Neural progenitor cell (in vitro differentiated cells): ENCODE measurements around the gene GPR101. TPM values are rescaled to one million over a fixed set of nuclear protein-coding genes. Genes with fewer than 3 reads are reported as not detected.

Experiments
- DNase-seq: peaks from one replicate; pipeline ENCODE4 v3.0.0-alpha.2; 2016; ENCODE audit warnings: low spot score
- H2AFZ ChIP-seq: fragments of 200-600 bp; sonication (generic); replicated peaks from 2 replicates; pipeline ENCODE4 v1.6.1; 2016; ENCODE audit warnings: antibody characterized with exemption
- H3F3A ChIP-seq: fragments of 200-600 bp; sonication (generic); 2 replicates; pipeline ENCODE4 v1.6.1; 2016; ENCODE audit warnings: antibody characterized with exemption, low read depth
- H3K27ac ChIP-seq: fragments of 200-600 bp; sonication (generic); 2 replicates; pipeline ENCODE4 v1.5.1; 2016; ENCODE audit warnings: mild to moderate bottlenecking
- H3K27me3 ChIP-seq: fragments of 200-600 bp; sonication (generic); 2 replicates; pipeline ENCODE4 v1.6.1; 2016; ENCODE audit warnings: mild to moderate bottlenecking, moderate library complexity
- H3K36me3 ChIP-seq: fragments of 200-600 bp; sonication (generic); 2 replicates; pipeline ENCODE4 v1.5.1; 2016
- H3K4me1 ChIP-seq: fragments of 200-600 bp; sonication (generic); 2 replicates; pipeline ENCODE4 v1.6.1; 2016; ENCODE audit warnings: mixed run types
- H3K4me2 ChIP-seq: fragments of 200-600 bp; sonication (generic); 2 replicates; pipeline ENCODE4 v1.6.1; 2016
- H3K4me3 ChIP-seq: fragments of 200-600 bp; sonication (generic); 2 replicates; pipeline ENCODE4 v1.5.1; 2016
- H3K79me2 ChIP-seq: fragments of 200-600 bp; sonication (generic); 2 replicates; pipeline ENCODE4 v1.6.1; 2016; ENCODE audit warnings: low read depth
- H3K9ac ChIP-seq: fragments of 200-600 bp; sonication (generic); 2 replicates; pipeline ENCODE4 v1.6.1; 2016
- H3K9me3 ChIP-seq: fragments of 200-600 bp; sonication (generic); 2 replicates; pipeline ENCODE4 v1.5.1; 2016; ENCODE audit warnings: low read depth
- H4K20me1 ChIP-seq: fragments of 200-600 bp; sonication (generic); 2 replicates; pipeline ENCODE4 v1.6.1; 2016; ENCODE audit warnings: low read depth
- H3K27ac Mint-ChIP-seq: 3 replicates; pipeline ENCODE4 v1.8.0; 2021; ENCODE audit warnings: mixed read lengths
- H3K27me3 Mint-ChIP-seq: 2 replicates; pipeline ENCODE4 v1.8.0; 2022; ENCODE audit warnings: low read depth, mild to moderate bottlenecking, inconsistent platforms, moderate library complexity, mixed read lengths; ENCODE audit not compliant: insufficient read depth
- H3K36me3 Mint-ChIP-seq: 3 replicates; pipeline ENCODE4 v1.8.0; 2021; ENCODE audit warnings: mixed read lengths
- H3K4me1 Mint-ChIP-seq: 3 replicates; pipeline ENCODE4 v1.8.0; 2021; ENCODE audit warnings: mixed read lengths
- H3K4me3 Mint-ChIP-seq: 3 replicates; pipeline ENCODE4 v1.8.0; 2021; ENCODE audit warnings: mild to moderate bottlenecking, moderate library complexity, mixed read lengths
- H3K9me3 Mint-ChIP-seq: 3 replicates; pipeline ENCODE4 v1.8.0; 2020; ENCODE audit warnings: mixed read lengths
- EZH2 ChIP-seq: fragments of 200-600 bp; sonication (generic); IDR thresholded peaks from 2 replicates; pipeline ENCODE4 v1.6.1; 2017; ENCODE audit warnings: antibody characterized with exemption, mild to moderate bottlenecking, moderate library complexity
- EZH2phosphoT487 ChIP-seq: fragments of 200-600 bp; sonication (generic); IDR thresholded peaks from 2 replicates; pipeline ENCODE4 v1.6.1; 2017; ENCODE audit warnings: antibody characterized with exemption
- total RNA-seq: library from RNA; depleted of rRNA; stranded (reverse); fragments of >200 nt; gene quantifications from 2 replicates; pipeline ENCODE4 v1.2.3, GENCODE V29; 2015; ENCODE audit warnings: low replicate concordance
- TF ChIP-seq, protein P1 (sequence below): fragments of 200-600 bp; sonication (generic); IDR thresholded peaks from 2 replicates; pipeline ENCODE4 v1.5.1; 2017; ENCODE audit warnings: antibody characterized with exemption, mild to moderate bottlenecking

Gene GPR101
- total RNA-seq, 1 donor from 2014 or later, result not detected

DNA sequence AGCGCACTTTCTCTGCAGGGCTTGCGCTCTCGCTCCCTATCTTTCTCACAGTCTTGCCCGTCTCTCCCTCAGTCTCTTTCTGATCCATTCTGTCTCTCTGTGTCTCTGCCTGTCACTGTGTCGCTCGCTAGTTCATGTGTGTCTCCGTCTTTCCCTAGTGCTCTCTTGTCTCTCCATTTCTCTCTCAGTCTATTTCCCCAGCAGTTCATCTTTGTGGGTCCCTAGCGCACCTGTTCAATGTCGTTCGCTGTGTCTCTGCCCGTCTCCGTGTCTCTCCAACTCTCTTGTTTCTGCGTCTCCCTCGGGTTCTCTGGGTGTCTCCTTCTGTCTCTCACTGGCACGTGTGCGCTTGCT is 1.5 kb downstream of the GPR101 start:
- peaks cover 4% of the 10 kb centered on the region for H4K20me1 ChIP-seq
- H3K36me3 Mint-ChIP-seq, result no peaks in the 10 kb centered on the region
- H3K27ac Mint-ChIP-seq, result no peak overlapping the region
- no peaks in the 10 kb centered on the region for H3K79me2 ChIP-seq
- TF ChIP-seq EZH2phosphoT487 (no peak), EZH2 (no peak)
- TF ChIP-seq, protein P1, sequence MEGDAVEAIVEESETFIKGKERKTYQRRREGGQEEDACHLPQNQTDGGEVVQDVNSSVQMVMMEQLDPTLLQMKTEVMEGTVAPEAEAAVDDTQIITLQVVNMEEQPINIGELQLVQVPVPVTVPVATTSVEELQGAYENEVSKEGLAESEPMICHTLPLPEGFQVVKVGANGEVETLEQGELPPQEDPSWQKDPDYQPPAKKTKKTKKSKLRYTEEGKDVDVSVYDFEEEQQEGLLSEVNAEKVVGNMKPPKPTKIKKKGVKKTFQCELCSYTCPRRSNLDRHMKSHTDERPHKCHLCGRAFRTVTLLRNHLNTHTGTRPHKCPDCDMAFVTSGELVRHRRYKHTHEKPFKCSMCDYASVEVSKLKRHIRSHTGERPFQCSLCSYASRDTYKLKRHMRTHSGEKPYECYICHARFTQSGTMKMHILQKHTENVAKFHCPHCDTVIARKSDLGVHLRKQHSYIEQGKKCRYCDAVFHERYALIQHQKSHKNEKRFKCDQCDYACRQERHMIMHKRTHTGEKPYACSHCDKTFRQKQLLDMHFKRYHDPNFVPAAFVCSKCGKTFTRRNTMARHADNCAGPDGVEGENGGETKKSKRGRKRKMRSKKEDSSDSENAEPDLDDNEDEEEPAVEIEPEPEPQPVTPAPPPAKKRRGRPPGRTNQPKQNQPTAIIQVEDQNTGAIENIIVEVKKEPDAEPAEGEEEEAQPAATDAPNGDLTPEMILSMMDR, result no peak
- H3K9me3 ChIP-seq, result no peaks in the 10 kb centered on the region
- H3K36me3 ChIP-seq, result no peaks in the 10 kb centered on the region
- H3K4me1 Mint-ChIP-seq, result peaks cover 6% of the 10 kb centered on the region
- peaks cover 34% of the 10 kb centered on the region for H3K27me3 Mint-ChIP-seq
- no peak overlapping the region for H3K9ac ChIP-seq
- H3K4me2 ChIP-seq, result peak overlapping the region; percentile 74
- no peaks in the 10 kb centered on the region for H3K4me1 ChIP-seq
- H3F3A ChIP-seq, result no peaks in the 10 kb centered on the region
- H3K4me3 Mint-ChIP-seq, result no peak overlapping the region
- DNase-seq, result no peak
- H2AFZ ChIP-seq, result no peak overlapping the region
- no peak overlapping the region for H3K27ac ChIP-seq
- H3K27me3 ChIP-seq, result peaks cover 100% of the 10 kb centered on the region
- peak overlapping the region; percentile 47 for H3K4me3 ChIP-seq
- peaks cover 11% of the 10 kb centered on the region for H3K9me3 Mint-ChIP-seq

DNA sequence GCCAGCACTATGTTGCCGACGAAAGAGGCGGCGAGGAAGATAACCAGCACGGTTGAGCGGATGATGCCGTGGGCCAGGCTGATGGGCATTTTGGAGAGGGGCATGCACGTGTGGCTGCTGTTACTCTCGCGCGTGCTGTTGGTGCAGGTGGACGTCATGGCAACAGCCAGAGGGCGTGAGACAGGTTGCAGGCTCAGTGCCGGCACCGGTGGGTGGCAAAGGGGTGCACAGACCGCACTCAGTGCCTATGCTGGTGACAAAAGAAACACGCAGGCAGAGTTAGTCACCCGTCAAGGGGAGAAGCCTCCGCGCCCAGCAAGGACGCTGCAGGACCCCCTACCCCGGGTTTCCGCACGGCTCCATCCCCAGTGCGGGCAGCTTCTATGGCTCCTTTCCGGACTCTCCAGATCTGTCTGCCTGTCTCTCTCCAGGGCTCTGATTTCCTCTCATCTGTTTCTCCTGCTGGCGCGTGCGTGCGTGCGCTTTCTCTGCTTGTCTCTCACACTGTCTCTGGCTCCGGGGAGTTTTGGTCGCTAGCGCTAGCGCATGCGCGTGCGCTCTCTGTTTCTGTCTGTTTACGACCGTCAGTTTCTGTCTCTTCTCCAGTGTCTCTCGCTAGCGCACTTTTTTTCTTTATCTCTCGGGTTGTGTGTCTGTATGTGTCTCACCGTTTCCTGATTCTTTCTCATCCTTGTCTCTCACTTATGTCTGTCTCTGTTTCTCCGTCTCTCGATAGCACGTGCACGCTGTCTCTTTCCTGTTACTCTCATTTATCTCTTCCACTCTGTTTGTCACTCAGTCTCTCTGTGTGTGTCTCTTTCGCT is 2.1 kb downstream of the GPR101 start:
- no peaks in the 10 kb centered on the region for H3K36me3 Mint-ChIP-seq
- H3K27me3 ChIP-seq, result peaks cover 100% of the 10 kb centered on the region

DNA sequence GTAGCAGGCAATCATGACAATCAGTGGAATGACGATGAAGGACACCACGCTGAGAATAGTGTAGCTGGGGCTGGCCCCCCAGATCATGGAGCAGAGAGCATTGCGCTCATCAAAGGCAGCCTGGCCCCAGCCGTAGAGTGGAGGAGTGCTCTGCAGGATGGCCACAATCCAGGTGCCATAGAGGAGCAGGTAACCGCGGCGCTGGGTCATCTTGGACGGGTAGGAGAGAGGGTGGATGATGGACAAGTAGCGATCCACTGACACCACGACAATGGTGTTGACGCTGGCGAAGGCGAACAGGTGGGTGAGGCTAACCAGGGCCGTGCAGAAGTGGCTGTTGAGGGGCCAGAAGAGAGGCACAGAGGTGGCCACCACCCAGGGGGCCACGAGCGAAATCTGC is 2.8 kb downstream of the GPR101 start:
- DNase-seq, result no peak
- Histone ChIP-seq H2AFZ (no peak overlapping the region), H3F3A (no peaks in the 10 kb centered on the region), H4K20me1 (peaks cover 4% of the 10 kb centered on the region), H3K36me3 (no peaks in the 10 kb centered on the region), H3K4me1 (no peaks in the 10 kb centered on the region), H3K9me3 (no peaks in the 10 kb centered on the region), H3K4me3 (peak overlapping the region; percentile 47), H3K27me3 (peaks cover 100% of the 10 kb centered on the region), H3K4me2 (peak overlapping the region; percentile 74), H3K27ac (no peak overlapping the region), H3K79me2 (no peaks in the 10 kb centered on the region), H3K9ac (no peak overlapping the region)
- no peaks in the 10 kb centered on the region for H3K36me3 Mint-ChIP-seq
- H3K27me3 Mint-ChIP-seq, result peaks cover 35% of the 10 kb centered on the region
- no peak overlapping the region for H3K4me3 Mint-ChIP-seq
- peaks cover 6% of the 10 kb centered on the region for H3K4me1 Mint-ChIP-seq
- H3K27ac Mint-ChIP-seq, result no peak overlapping the region
- TF ChIP-seq, protein P1, result no peak
- TF ChIP-seq EZH2, result no peak
- no peak for TF ChIP-seq EZH2phosphoT487
- H3K9me3 Mint-ChIP-seq, result peaks cover 11% of the 10 kb centered on the region

More for the DNA sequence above, 2.1 kb downstream of the GPR101 start:
- Histone ChIP-seq H3K4me1 (no peaks in the 10 kb centered on the region), H3K36me3 (no peaks in the 10 kb centered on the region), H3K4me3 (peak overlapping the region; percentile 47), H3F3A (no peaks in the 10 kb centered on the region), H4K20me1 (peaks cover 4% of the 10 kb centered on the region), H3K4me2 (peak overlapping the region; percentile 74), H3K27ac (no peak overlapping the region), H2AFZ (no peak overlapping the region), H3K9me3 (no peaks in the 10 kb centered on the region), H3K79me2 (no peaks in the 10 kb centered on the region), H3K9ac (no peak overlapping the region)
- Mint-ChIP-seq H3K4me3 (no peak overlapping the region), H3K27ac (no peak overlapping the region), H3K9me3 (peaks cover 11% of the 10 kb centered on the region), H3K27me3 (peaks cover 36% of the 10 kb centered on the region), H3K4me1 (peaks cover 6% of the 10 kb centered on the region)
- peak; percentile 68 for DNase-seq
- TF ChIP-seq EZH2, result no peak
- TF ChIP-seq, protein P1, result no peak
- no peak for TF ChIP-seq EZH2phosphoT487
